Measurements from ENCODE around the gene TMEM232. TPM values are rescaled to one million over a fixed set of nuclear protein-coding genes. Genes with fewer than 3 reads are reported as not detected.

TMEM232 gene
- total RNA-seq, 1 donor from 2014 or later = not detected

GRCh38 chr5:110549301-110549700 lies 177.2 kb downstream of the TMEM232 start:
- Histone ChIP-seq H3K4me3 (no peak overlapping the region), H3K9me3 (peaks cover 0 to 3% of the 10 kb centered on the region in 2 donors), H3K27me3 (no peaks in the 10 kb centered on the region), H3K36me3 (no peaks in the 10 kb centered on the region), H3K4me1 (no peaks in the 10 kb centered on the region), H3K27ac (no peak overlapping the region)
- intact Hi-C loops (cut with DNase I) = no loop called here
- DNase-seq (ENCODE audit: low spot score in 2 of 2) = no peak
- TF ChIP-seq CTCF (IDR thresholded peaks at IDR 0.05) = no peak

GRCh38 chr5:110548171-110548570 lies 178.3 kb downstream of the TMEM232 start:
- no peak for TF ChIP-seq CTCF (IDR thresholded peaks at IDR 0.05)
- intact Hi-C loops (cut with DNase I) = no loop called here
- no peak for DNase-seq (ENCODE audit: low spot score in 2 of 2)
- Histone ChIP-seq H3K4me1 (no peaks in the 10 kb centered on the region), H3K9me3 (no peaks in the 10 kb centered on the region), H3K36me3 (no peaks in the 10 kb centered on the region), H3K27me3 (no peaks in the 10 kb centered on the region), H3K4me3 (no peak overlapping the region), H3K27ac (no peak overlapping the region)

- Histone ChIP-seq H3K9me3 (no peaks in the 10 kb centered on the region), H3K4me3 (no peak overlapping the region), H3K36me3 (no peaks in the 10 kb centered on the region), H3K4me1 (no peaks in the 10 kb centered on the region), H3K27me3 (no peaks in the 10 kb centered on the region), H3K27ac (no peak overlapping the region)
- no peak for DNase-seq (ENCODE audit: low spot score in 2 of 2)
- no peak for TF ChIP-seq CTCF (IDR thresholded peaks at IDR 0.05)
- intact Hi-C loops (cut with DNase I) = no loop called here
Observed at GRCh38 chr5:110547495-110547894, 179.0 kb downstream of the TMEM232 start.

DNA sequence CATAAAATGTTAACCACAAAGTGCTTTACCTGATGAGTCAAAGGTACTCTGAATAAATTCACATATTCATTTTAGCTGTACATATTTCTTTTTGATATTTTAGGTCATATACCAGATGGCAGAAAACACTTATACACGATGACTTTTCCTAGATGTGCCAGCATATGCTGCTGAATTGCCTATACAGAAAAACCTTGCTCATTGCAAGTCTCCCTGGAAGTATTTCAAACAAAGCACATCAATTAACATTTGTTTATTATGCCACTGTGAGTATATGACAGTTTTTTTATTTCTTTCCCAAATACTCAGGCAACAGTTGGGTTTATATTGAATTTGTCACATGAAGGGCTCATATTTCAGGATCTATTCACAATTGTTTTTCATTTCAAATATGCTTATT lies 180.8 kb downstream of the TMEM232 start:
- Histone ChIP-seq H3K4me1 (no peaks in the 10 kb centered on the region), H3K36me3 (no peaks in the 10 kb centered on the region), H3K4me3 (no peak overlapping the region), H3K9me3 (no peaks in the 10 kb centered on the region), H3K27me3 (no peaks in the 10 kb centered on the region), H3K27ac (no peak overlapping the region)
- intact Hi-C loops (cut with DNase I) = no loop called here
- DNase-seq (ENCODE audit: low spot score in 2 of 2) = no peak
- no peak for TF ChIP-seq CTCF (IDR thresholded peaks at IDR 0.05)

DNA sequence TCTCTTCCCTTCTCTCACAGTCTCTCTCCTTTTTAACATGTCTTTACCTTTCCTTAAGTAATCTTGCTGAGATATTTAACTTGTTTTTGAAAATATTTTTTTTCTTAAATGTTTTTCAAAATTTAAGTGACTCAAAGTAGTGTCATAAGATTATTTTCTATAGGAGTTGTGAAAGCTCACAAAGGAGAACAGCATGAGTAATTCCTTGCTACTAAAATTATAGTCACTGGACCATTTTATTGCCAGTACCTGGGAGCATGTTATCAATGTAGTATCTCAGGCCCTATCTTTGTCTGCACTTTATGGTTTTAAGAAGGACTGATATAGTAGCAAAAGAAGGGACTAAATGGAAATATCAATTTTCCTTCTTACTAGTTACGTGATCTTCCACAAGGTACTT lies 181.9 kb downstream of the TMEM232 start:
- intact Hi-C loops (cut with DNase I) = no loop called here
- no peaks in the 10 kb centered on the region for H3K36me3 ChIP-seq
- DNase-seq (ENCODE audit: low spot score in 2 of 2) = no peak
- no peaks in the 10 kb centered on the region for H3K4me1 ChIP-seq
- H3K4me3 ChIP-seq = no peak overlapping the region
- no peaks in the 10 kb centered on the region for H3K27me3 ChIP-seq
- no peak for TF ChIP-seq CTCF (IDR thresholded peaks at IDR 0.05)
- no peak overlapping the region for H3K27ac ChIP-seq
- no peaks in the 10 kb centered on the region for H3K9me3 ChIP-seq

DNA sequence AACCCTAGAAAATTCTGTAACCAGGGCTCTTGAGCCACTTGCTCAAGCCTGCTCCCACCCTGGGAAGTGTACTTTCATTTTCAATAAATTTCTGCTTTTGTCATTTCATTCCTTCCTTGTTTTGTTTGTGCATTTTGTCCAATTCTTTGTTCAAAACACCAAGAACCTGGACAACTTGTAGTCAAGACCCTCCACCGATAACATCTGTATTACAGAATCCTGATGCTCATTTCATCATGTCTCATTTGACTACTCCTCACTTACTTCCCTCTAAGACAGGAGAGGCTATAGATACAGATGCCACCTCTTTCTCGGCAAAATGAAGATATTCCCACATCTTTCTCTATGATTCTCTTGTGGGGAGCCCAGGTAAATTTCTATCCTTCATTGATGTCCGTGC lies 183.5 kb downstream of the TMEM232 start:
- DNase-seq (ENCODE audit: low spot score in 2 of 2) = no peak
- Histone ChIP-seq H3K36me3 (no peaks in the 10 kb centered on the region), H3K4me3 (no peak overlapping the region), H3K27ac (no peak overlapping the region), H3K9me3 (no peaks in the 10 kb centered on the region), H3K27me3 (no peaks in the 10 kb centered on the region), H3K4me1 (no peaks in the 10 kb centered on the region)
- intact Hi-C loops (cut with DNase I) = no loop called here
- no peak for TF ChIP-seq CTCF (IDR thresholded peaks at IDR 0.05)

Data from ascending aorta (tissue), 2 donors.